HEK293T (cell line): ENCODE data around the gene COL4A4.

Experiments used
- BHLHE40 ChIP-seq: fragments of 450-650 bp; IDR thresholded peaks from 2 replicates; pipeline ENCODE4 v1.6.1; 2016; ENCODE audit warnings: mild to moderate bottlenecking, moderate library complexity, borderline replicate concordance
- CTBP1 ChIP-seq: fragments of 450-650 bp; IDR thresholded peaks from 2 replicates; pipeline ENCODE4 v1.6.1; 2016; ENCODE audit warnings: borderline replicate concordance
- ELF4 ChIP-seq: fragments of 450-650 bp; IDR thresholded peaks from 2 replicates; pipeline ENCODE4 v1.6.1; 2017; ENCODE audit warnings: antibody characterized with exemption
- FOXK2 ChIP-seq: fragments of 450-650 bp; IDR thresholded peaks from 2 replicates; pipeline ENCODE4 v1.6.1; 2016; ENCODE audit warnings: mild to moderate bottlenecking
- FOXM1 ChIP-seq: fragments of 450-650 bp; IDR thresholded peaks from 2 replicates; pipeline ENCODE4 v1.6.1; 2017; ENCODE audit warnings: mild to moderate bottlenecking, borderline replicate concordance
- HDGF ChIP-seq: fragments of 450-650 bp; IDR thresholded peaks from 2 replicates; pipeline ENCODE4 v1.6.1; 2017; ENCODE audit warnings: antibody characterized with exemption, borderline replicate concordance
- L3MBTL2 ChIP-seq: fragments of 450-650 bp; conservative IDR thresholded peaks from 2 replicates; pipeline ENCODE4 v1.6.1; 2016; ENCODE audit warnings: mild to moderate bottlenecking
- LEF1 ChIP-seq: fragments of 450-650 bp; IDR thresholded peaks from 2 replicates; pipeline ENCODE4 v1.6.1; 2017; ENCODE audit warnings: mild to moderate bottlenecking, borderline replicate concordance
- SP1 ChIP-seq: fragments of 450-650 bp; IDR thresholded peaks from 2 replicates; pipeline ENCODE4 v1.6.1; 2017
- SUZ12 ChIP-seq: fragments of 450-650 bp; IDR thresholded peaks from 2 replicates; pipeline ENCODE4 v1.6.1; 2016; ENCODE audit warnings: mild to moderate bottlenecking
- ZNF384 ChIP-seq: fragments of 450-650 bp; IDR thresholded peaks from 2 replicates; pipeline ENCODE4 v1.6.1; 2016
- TF ChIP-seq, protein P1 (sequence below): fragments of 450-650 bp; IDR thresholded peaks from 2 replicates; pipeline ENCODE4 v1.6.1; 2016

DNA sequence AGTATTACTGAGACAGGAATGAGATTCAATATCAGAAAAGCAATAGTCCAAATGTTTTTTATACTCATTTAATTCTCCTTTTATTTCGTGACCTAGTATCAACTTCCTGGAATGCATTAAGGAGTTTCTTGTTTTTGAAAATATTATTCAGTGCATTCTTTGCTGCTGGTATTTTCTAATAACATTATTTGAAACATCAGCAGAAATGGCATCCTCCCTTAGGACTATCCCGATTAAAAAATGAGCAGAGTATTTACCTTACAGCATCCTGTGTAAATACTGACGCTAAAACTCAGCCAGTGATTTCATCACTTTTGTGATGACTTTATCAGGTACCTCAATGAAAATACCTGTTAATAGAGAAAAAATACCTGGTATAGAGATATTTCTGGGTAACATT lies 16.8 kb upstream of the COL4A4 start:
- no peak for TF ChIP-seq FOXM1
- TF ChIP-seq, protein P1, sequence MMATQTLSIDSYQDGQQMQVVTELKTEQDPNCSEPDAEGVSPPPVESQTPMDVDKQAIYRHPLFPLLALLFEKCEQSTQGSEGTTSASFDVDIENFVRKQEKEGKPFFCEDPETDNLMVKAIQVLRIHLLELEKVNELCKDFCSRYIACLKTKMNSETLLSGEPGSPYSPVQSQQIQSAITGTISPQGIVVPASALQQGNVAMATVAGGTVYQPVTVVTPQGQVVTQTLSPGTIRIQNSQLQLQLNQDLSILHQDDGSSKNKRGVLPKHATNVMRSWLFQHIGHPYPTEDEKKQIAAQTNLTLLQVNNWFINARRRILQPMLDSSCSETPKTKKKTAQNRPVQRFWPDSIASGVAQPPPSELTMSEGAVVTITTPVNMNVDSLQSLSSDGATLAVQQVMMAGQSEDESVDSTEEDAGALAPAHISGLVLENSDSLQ: no peak
- no peak for TF ChIP-seq LEF1
- TF ChIP-seq SP1: no peak
- no peak for TF ChIP-seq CTBP1
- TF ChIP-seq SUZ12: no peak
- no peak for TF ChIP-seq BHLHE40
- no peak for TF ChIP-seq FOXK2
- TF ChIP-seq ELF4: no peak
- no peak for TF ChIP-seq ZNF384
- no peak for TF ChIP-seq HDGF
- TF ChIP-seq L3MBTL2: no peak
